Panc1 (cell line): ENCODE results near the gene RPL5.

ENCODE experiments used
- POLR2AphosphoS5 ChIP-seq: IDR thresholded peaks from 2 replicates; pipeline ENCODE4 v1.6.1; 2012; ENCODE audit warnings: mild to moderate bottlenecking, low read depth, low read length, moderate library complexity
- TCF7L2 ChIP-seq: IDR thresholded peaks from 2 replicates; pipeline ENCODE4 v1.6.1; 2011; ENCODE audit warnings: mild to moderate bottlenecking, low read depth, low read length, inconsistent platforms
- TF ChIP-seq, protein P1 (sequence below): fragments of 450-650 bp; IDR thresholded peaks from 2 replicates; pipeline ENCODE4 v1.5.1; 2017; ENCODE audit warnings: mild to moderate bottlenecking
- TF ChIP-seq, protein P2 (sequence below), 2 experiments: IDR thresholded peaks; 2 replicates each; pipeline ENCODE4 v1.6.1; 2011 to 2012; ENCODE audit warnings: low read depth in 2 of 2, control low read depth in 1 of 2, low read length in 1 of 2, mild to moderate bottlenecking in 1 of 2, moderate library complexity in 1 of 2; ENCODE audit not compliant: insufficient read depth in 1 of 2

DNA sequence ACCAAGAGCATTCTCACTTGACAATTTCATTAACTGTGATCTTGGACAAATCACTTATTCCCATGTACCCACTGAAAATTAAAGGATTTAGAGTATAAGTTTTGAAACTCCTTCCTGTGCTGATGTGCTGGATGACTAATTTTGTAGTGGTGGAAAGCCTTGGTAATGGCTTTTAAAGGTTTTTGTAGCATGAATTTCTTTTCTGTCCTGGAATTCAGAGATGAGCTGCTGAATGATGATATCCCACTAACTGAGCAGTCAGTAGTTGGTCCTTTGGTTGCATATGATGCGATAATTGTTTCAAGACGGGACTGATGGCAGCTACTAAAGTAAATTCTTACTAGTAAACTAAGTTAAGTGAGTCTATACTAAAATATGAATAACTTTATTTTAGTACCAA is 5.2 kb downstream of the RPL5 start:
- TF ChIP-seq, protein P1, sequence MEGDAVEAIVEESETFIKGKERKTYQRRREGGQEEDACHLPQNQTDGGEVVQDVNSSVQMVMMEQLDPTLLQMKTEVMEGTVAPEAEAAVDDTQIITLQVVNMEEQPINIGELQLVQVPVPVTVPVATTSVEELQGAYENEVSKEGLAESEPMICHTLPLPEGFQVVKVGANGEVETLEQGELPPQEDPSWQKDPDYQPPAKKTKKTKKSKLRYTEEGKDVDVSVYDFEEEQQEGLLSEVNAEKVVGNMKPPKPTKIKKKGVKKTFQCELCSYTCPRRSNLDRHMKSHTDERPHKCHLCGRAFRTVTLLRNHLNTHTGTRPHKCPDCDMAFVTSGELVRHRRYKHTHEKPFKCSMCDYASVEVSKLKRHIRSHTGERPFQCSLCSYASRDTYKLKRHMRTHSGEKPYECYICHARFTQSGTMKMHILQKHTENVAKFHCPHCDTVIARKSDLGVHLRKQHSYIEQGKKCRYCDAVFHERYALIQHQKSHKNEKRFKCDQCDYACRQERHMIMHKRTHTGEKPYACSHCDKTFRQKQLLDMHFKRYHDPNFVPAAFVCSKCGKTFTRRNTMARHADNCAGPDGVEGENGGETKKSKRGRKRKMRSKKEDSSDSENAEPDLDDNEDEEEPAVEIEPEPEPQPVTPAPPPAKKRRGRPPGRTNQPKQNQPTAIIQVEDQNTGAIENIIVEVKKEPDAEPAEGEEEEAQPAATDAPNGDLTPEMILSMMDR = no peak
- TF ChIP-seq TCF7L2 = no peak
- no peak for TF ChIP-seq POLR2AphosphoS5
- TF ChIP-seq, protein P2, sequence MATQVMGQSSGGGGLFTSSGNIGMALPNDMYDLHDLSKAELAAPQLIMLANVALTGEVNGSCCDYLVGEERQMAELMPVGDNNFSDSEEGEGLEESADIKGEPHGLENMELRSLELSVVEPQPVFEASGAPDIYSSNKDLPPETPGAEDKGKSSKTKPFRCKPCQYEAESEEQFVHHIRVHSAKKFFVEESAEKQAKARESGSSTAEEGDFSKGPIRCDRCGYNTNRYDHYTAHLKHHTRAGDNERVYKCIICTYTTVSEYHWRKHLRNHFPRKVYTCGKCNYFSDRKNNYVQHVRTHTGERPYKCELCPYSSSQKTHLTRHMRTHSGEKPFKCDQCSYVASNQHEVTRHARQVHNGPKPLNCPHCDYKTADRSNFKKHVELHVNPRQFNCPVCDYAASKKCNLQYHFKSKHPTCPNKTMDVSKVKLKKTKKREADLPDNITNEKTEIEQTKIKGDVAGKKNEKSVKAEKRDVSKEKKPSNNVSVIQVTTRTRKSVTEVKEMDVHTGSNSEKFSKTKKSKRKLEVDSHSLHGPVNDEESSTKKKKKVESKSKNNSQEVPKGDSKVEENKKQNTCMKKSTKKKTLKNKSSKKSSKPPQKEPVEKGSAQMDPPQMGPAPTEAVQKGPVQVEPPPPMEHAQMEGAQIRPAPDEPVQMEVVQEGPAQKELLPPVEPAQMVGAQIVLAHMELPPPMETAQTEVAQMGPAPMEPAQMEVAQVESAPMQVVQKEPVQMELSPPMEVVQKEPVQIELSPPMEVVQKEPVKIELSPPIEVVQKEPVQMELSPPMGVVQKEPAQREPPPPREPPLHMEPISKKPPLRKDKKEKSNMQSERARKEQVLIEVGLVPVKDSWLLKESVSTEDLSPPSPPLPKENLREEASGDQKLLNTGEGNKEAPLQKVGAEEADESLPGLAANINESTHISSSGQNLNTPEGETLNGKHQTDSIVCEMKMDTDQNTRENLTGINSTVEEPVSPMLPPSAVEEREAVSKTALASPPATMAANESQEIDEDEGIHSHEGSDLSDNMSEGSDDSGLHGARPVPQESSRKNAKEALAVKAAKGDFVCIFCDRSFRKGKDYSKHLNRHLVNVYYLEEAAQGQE (IDR thresholded peaks at IDR 0.05; ENCODE audit: insufficient read depth in 1 of 2, low read depth in 2 of 2, low read length in 1 of 2) = no peak
